Activated CD4-positive, CD25-positive, alpha-beta regulatory T cell treated with anti-CD3 and anti-CD28 coated beads, Interleukin-2, amount 50 U/mL, for 16 hours (primary cell): ENCODE data around the gene KCNJ6.

Experiments used
- DNase-seq: peaks from one replicate; pipeline ENCODE4 v3.0.0-alpha.2; 2020; ENCODE audit warnings: low read depth, low spot score

The KCNJ6 gene

DNA sequence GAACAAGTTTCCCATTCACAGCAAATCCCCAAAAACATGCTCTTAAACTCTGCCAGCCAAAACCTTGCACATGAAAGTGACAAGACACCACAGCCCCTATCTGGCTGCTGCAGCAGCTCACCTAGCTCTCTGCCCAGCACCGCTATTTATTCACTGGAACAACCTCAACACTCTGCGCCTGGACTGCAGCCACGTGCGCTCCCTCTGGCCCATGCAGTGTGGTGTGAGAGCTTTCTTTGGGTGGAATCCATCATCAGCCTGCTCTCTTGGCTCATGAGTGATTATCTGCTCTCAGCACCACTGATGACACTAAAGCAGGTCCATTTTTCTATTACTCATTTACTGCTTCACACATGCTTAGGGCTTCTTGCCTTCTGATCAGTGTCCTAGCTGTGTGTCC lies 11.4 kb downstream of the KCNJ6 start:
- DNase-seq = no peak

DNA sequence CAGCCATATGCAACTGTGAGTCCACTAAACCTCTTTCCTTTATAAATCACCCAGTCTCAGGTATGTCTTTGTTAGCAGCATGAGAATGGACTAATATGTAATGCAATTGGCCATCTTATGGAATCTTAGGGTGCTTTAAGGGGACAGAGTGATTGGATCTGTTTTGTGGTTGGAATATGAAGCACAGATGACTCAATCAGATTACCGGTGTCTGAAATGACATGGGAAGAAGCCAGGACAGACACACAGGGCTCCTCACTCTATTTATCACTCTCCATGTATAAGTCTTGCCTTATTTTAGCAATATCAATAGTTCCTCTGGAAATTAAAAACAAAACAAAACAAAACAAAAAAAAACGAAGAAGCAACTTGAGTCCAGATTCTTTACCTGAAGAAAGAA lies 12.9 kb downstream of the KCNJ6 start:
- DNase-seq = no peak

DNA sequence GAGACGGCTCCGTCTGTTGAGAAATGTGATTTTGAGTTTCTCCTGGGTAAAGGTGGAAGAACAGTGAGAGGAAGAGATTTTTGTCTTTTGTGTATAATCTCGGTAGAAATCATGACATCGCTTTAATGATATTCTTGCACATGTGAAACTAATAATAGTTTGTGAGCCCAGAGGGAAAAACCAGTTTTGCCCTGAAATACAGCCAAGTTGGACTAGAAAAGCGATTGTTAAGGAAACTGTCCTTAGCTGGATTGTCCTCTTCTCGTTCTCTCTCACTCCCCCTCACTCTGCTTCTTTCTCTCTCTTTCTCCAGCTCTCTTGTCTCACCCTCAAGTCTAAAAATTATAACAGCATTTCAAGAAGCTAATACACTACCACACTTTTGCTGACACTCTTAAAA lies 17.1 kb downstream of the KCNJ6 start:
- no peak for DNase-seq

DNA sequence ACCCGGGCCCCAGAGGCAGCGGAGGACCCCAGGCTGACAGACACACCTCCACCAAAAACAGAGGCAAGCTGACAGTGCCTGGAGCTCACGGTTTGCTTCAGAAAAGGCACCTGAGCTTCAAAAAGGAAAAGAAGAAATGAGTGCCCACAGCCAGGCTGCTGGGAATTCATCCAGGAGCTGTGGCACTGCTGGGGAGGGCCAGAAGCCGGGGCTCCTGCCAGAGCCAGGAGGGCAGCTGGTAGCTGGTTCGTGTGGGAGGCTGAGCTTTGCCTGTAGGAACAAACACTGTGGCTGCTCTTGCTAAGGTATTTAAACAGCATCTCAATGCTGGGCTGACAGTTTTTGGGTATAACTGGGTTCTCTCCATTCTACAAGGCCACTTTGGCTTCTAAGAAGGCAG lies 19.5 kb downstream of the KCNJ6 start:
- DNase-seq = no peak

DNA sequence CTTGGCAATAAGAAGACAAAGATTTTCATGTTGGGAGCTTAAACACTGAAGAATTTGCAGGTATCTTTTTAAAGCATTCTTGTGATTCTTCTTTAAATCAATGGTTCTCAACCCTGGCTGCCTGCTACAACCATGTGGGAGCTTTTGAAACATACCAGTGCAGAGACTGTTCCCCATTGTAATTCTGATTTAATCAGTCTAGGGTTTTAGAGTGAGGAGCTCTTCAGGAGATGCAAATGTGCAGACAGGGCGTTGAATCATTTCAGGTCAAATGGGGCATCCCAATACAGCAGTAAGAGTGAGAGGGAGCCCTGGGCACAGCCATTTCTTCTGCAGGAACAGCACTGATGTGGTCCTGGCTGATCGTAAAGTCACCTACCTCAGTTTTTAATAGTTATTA lies 24.3 kb downstream of the KCNJ6 start:
- no peak for DNase-seq

DNA sequence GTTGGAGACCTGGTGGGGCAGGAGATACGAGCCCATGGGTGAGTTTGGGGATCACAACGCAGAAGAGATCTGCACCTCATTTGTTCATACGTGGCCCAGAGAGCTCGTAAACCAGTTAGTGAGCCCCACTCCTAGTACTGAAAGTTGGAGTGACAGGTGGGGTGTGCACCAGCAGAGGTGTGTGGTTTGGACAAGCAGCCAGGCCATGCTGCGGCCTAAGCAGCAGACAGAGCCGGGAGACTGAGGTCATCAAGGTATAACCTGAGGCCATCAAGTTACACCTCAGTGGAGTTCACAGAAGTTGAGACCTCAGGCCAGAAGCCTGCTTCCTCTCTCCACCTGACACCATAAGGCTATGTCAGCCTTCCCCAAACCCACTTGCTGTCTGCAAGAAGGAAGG lies 27.6 kb downstream of the KCNJ6 start:
- DNase-seq = no peak

DNA sequence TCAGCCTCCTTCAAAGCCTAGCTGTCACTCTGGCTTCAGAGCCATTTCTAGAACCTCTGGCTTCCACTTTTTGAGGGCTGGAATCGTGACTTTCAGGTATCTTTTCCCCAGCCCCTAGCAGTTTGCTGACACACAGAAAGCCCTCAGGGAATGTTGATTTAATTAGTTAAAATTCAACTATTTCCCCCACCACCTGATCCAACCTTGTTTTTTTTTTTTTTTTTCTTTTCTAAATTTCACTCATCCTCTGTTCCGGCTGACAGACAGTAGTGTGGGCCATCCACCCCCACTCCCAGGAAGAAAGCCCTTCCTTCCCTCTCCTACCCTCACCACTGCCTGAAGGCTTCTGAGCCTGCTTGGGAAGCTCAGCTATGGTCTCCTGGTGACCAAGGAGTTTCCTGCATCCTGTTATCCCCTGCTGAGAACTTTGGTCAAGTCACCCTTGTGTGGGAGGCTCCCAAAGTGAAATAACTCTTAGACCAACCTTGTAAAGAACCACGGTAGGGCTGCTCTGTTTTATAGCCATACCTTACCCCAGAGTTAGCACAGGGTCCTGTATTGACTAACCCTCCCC lies 29.4 kb downstream of the KCNJ6 start:
- DNase-seq = no peak

DNA sequence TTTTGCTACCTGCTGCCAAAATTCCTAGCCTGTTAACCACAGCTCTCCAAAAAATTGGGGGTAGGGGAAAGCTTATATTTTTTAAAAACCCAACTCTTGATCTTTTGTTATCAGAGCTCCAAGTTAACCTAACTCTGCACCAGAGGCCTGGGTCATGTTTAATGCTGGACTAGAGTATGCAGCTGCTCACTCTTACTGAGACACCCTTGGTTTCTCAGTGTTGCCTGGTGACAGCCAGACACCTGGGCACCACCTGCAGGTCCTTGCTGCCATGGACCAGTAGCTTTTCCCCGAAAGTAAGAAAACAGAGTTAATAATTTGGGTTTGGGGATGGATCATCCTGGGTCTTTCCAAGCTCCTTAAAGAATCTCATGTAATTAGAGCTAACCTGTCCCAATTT lies 30.1 kb downstream of the KCNJ6 start:
- no peak for DNase-seq

DNA sequence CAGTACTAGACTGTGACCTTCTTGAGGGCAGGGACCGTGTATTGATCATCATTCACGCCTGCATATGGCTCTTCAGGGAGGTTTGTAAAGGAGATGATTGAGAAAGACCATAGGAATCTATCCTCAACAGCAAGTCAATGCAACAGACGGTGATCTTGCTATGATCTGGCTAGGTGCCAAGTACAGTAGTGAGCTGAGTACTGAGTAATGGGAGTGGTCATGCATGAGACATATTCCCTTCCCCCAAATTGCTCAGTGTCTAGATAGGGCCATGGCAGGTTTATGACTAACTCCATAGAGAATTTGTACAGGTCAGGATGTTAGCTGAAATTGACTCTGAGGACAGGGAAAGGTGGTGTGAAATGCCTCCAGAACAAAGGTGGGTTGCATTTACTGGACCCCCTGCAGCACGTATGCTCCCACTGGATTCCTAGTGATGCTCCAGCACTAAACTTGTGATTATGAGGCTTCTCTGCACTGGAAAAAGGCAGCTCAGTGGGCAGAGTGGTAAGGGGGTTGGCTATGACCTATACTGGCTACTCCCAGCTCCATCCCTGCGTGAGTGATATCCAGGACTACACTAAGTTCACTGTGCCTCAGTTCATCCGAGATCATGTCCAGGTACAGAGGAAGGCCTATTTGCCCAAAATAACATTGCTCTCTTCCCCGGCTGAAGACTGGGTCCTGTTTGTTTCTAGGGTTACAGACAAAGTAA lies 37.2 kb downstream of the KCNJ6 start:
- no peak for DNase-seq

DNA sequence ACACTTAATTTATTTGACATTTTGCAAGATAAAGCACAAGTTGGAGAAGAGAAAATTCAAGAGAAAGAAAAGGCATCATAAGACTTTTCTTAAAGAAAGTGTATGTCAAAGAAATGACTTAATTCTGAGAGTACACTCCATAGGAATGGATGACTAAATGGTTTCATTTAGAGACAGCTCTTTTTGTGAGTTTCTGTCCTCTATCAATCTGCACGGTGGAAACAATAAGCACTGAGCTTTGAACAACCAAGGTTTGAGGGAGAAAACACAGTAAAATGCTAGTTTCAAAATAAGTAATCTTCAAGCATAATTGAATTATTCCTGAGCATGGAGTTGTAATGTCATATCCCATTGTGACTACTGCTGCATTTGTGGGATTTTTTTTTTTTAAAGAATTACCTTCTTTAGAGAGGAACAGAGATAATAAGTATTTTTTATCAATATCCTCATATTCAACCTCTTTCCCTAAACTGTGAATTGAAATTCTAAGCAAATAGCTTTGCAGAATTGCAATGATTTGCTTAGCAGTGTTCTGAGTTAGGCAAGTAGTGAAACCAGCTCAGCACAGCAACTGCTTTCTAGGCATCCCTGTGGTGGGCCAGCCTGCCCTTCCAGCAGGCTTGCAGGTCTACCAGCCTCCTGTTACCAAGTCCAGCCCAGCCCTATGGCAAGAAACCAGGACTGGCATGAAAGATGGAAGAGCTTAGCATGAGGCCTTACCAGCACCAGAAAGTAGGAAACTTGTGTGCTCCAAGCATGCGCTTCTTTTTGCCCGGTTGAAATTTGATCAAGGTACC lies 38.2 kb downstream of the KCNJ6 start:
- no peak for DNase-seq

DNA sequence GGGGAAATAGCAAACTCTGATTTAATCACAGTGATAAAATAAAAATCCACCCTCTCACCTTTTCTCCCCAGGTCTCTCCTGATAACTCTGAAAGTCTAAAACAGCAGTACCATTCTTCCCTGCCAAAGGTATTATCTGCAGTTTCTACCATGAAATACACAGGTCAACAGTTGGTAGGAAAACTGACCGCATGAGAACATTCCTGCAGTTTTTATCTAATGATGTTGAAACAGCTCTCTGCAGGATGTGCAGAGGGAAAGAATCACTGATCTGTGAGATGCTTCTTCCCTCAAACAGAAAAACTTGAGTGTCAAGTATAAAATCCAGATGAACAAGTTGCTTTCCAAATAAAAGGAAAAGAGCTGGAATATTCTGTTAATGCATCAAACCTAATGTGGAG lies 39.1 kb downstream of the KCNJ6 start:
- no peak for DNase-seq

DNA sequence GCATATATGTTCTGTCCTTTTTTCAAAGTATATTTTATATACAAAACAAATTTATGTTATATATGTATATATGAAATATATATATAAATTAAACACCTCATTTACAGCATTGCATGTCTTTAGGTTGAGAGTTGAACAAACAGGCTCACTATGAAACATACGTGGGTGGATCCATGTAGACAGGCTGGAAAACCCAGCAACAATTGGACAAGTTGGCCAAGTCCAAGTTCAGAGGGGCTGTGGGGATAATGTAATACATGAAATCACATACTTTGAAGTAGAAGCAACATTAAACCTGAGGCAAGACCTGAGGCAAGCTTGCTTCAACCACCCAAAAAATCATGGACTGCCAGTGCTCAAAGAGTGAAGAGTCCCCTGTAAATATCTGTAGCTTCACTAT lies 39.7 kb downstream of the KCNJ6 start:
- DNase-seq = no peak

DNA sequence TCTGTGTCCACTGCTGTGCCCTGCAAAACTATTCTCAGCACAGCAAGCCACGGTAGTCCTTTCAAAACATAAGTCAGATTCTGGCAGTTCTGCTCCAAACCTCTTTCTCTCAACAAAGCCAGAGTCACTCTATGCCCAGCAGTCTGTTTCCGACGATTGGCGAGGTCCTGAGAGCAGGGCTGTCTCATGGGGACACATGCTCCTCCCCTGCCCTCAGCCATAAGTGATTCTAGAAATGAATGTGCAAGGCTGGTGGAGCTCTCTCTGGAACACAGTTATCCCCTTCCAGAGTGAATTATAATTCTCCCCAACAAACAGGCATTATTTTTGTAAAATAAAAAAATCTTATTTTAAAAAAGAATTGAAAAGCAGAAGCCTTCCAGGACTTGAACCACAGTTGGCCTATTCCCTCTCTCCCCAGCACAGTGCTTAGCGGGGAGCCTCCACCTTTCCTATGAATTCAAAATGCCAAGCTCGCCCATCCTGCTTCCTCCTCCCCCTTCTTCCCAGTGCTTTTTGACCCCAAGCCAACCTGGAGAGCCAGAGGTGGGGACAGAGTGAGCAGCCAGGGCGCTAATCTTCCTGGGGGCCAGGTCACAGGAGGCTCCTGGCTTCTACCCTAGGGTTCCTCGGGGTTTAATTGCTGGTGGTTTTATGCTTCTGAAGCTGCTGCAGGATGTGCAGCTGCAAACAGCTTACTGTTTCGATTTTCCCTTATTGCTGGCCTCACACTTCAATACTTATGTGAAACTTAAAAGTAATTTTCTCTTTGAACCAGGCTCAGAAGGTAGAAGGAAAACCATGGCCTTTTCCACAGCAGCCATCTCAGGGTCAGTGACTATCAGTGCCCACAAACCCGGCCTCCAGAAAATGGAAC lies 41.1 kb downstream of the KCNJ6 start:
- no peak for DNase-seq

DNA sequence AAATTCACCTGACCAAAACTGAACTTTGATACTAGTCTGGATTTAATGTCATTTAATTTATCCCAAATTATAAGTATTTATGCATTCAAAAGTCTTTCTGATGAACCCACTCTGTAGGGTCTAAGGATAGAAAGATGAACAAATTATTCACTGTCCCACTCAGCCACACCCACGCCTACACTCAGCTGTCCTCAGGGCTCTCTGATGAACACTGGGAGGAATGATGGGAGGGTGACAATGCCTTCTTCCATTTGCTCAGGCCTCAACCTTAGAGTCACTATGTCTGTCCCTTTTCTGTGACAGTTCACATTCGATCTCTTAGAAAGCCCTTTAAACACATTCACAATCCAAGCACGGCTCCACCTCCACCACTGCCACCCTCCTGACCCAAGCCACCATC lies 41.8 kb downstream of the KCNJ6 start:
- DNase-seq = no peak

DNA sequence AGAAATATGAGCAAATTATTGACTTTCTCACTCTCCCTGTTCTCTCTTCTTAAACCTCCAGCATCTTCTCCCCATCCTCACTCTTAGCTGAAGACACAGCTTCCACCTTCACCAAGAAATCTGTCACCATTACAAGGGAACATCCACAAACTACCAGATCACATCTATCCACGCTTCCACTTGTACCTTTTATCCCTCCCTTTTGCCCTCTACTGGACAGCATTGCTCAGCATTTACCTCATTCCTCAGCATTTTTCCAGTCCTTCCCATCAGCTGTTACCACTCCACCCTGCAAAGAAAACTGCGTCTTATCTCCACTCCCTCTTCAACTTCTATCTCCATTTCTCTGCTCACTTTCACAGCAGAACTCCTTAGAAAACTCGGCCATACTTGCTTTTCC lies 42.6 kb downstream of the KCNJ6 start:
- DNase-seq = no peak

DNA sequence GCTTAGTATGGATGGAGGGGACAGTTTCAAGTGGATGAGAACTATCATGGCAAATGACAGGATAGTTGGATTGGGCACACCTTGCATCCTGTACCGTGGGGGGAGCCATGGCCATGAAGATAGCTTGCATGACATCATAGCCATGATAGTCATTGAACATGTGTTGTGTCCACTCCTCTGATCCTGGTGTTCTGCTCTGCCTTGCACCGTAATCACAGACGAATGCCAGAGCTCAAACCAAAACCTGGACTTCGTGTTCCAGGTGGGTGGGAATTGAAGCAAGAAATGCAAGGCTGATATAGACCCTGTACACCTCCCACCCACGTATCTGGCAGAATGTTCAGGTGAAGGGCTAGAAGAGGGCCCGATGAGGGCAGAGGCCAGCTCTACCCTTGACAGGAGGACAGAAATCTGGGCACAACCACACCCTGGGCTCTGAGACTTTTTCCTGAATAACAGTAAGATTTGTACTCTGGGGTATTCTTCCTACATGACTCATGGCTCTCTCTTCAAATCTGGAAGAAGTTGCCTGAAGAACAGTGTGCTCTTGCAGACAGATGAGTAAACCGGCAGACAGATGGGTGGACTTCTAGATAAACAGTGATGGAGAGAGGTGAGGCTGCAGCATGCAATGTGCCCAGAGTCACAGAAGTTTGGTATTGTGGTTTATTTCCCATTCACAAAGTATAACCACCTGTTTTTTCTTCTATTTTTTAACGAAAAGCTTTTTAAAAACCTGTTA lies 45.0 kb downstream of the KCNJ6 start:
- no peak for DNase-seq

DNA sequence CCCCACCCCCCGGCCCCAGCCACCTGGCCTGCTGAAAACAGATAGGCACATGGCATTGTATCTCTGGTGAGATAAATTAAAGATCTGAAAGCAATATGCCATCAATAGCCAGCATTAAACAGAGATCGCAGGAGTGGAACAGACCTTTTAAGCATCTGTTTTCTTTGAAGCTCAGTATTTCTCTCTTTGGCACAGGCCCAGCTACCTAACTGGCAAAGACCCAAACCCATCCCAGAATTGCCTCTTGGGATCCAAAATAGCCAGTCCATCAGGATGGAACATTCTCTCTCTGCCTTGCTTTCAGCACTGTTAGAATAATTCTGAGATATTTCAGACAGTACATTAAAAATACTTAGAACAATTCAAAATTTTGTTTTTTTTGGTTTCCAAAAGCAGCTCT lies 46.0 kb downstream of the KCNJ6 start:
- no peak for DNase-seq

DNA sequence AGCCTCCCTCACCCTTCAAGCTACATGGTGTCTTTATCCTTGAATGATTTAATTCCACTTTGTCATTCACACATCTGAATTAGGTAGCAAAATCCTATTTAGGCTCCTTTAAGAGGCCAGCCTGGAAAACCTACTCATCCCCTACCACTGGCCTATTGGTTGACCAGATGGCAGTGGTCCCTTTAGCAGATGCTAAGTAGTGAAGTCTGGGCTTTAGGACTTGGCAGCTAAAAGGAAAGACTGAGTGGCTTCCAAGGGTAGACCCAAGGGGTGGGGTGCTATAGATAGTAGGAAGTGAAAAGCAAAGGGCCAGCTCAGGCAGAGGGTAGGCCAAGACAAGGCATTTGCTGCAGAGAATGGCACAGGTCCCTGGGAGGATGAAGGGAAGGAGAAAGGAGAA lies 46.6 kb downstream of the KCNJ6 start:
- no peak for DNase-seq

DNA sequence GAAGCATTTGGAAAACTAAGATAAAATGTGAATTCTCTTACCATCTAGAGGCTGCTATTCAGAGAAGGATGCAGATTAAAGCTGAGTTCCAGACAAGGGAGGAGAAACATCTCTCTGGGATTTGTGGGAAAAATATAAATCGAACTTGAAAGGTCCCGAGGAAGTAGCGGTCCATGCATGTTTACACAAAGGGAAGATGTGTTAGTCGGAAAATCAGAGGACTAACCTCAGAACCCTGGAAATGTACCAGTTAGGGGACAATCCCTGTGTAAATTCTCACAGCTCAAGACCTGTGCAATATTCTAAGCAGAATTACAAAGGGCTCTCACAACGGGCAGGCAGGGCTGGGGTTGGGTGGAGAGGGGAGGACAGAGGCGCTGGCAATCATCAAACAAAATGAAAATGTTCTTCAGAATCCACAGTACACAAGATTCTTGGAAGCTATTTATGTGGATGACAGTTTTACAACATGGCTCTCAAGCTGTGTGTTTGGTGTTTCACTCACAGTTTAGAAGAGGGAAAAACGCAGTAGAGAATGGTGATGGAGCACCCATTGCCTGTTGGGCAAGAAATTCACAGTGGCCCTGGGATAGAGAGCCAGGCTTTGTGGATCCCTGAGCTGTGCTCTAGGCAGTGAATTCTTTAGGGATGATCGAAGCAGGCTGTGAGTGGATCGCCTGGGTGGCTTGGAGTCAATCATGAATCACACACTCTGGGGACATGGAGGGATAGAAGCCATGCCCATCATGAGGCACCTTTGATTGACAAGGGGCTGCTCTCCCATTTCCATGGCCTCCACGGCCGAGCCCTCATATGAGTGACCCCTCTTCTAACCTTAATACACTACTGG lies 47.6 kb downstream of the KCNJ6 start:
- no peak for DNase-seq

DNA sequence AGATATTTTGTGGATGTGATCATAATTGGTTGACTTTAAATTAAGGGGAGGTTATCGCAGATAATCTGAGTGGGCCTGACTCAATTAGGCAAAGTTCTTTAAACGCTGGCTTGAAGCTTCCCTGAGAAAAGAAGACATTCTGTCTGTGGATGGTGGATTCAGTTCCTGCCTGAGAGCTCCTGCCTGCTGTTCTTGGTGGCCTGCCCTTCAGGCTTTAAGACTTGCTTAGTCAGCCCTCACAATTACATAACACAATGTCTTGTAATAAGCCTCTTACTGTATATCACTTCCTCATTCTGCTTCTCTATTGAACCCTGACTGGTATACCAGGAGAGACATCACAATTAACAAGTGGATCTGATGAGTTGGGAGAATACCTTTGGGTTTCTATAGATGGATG lies 50.2 kb downstream of the KCNJ6 start:
- no peak for DNase-seq
